Natural killer cell (primary cell): ENCODE measurements around the gene STARD4. TPM values are rescaled to one million over a fixed set of nuclear protein-coding genes. Genes with fewer than 3 reads are reported as not detected.

ENCODE experiments used
- ATAC-seq, 3 donors: fragments of 150-1000 bp in 2 of 3; fragments of 200-7000 bp in 1 of 3; cut with Tn5 transposase; 1 replicate in 1 of 3; 2 replicates in 2 of 3; pipeline ENCODE4 v1.10.0; 2021; ENCODE audit warnings: mild to moderate bottlenecking in 2 of 3, moderate library complexity in 2 of 3
- DNase-seq, 2 donors: peaks; one replicate each; pipeline versions ENCODE4 v3.0.0 to v3.0.0-alpha.2; 2013 to 2021; ENCODE audit warnings: mixed read lengths in 1 of 2
- H3K27ac ChIP-seq: one replicate; pipeline ENCODE4 v1.5.1; 2013; ENCODE audit warnings: mild to moderate bottlenecking, low read length
- H3K27me3 ChIP-seq: one replicate; pipeline ENCODE4 v1.6.1; 2013; ENCODE audit warnings: low read length; ENCODE audit not compliant: control insufficient read depth, insufficient read depth
- H3K36me3 ChIP-seq: one replicate; pipeline ENCODE4 v1.6.1; 2013; ENCODE audit warnings: low read length; ENCODE audit not compliant: control insufficient read depth, insufficient read depth
- H3K4me1 ChIP-seq: one replicate; pipeline ENCODE4 v1.6.1; 2013; ENCODE audit warnings: low read length; ENCODE audit not compliant: control insufficient read depth, insufficient read depth
- H3K4me3 ChIP-seq: one replicate; pipeline ENCODE4 v1.5.1; 2013; ENCODE audit warnings: low read length
- H3K9me3 ChIP-seq: one replicate; pipeline ENCODE4 v1.6.1; 2013; ENCODE audit warnings: low read length; ENCODE audit not compliant: control insufficient read depth, insufficient read depth
- H3K27ac Mint-ChIP-seq, 2 donors: one replicate each; pipeline ENCODE4 v1.8.0; 2022; ENCODE audit warnings: mild to moderate bottlenecking in 2 of 2, mixed read lengths in 2 of 2, moderate library complexity in 1 of 2
- H3K27me3 Mint-ChIP-seq, 2 donors: one replicate each; pipeline ENCODE4 v1.8.0; 2022; ENCODE audit warnings: low read depth in 2 of 2, mixed read lengths in 2 of 2
- H3K36me3 Mint-ChIP-seq: one replicate; pipeline ENCODE4 v1.8.0; 2022; ENCODE audit warnings: mixed read lengths
- H3K4me1 Mint-ChIP-seq, 2 donors: one replicate each; pipeline ENCODE4 v1.8.0; 2022; ENCODE audit warnings: mixed read lengths in 2 of 2
- H3K4me3 Mint-ChIP-seq: one replicate; pipeline ENCODE4 v1.8.0; 2022; ENCODE audit warnings: mild to moderate bottlenecking, moderate library complexity, mixed read lengths
- H3K9me3 Mint-ChIP-seq, 2 donors: one replicate each; pipeline ENCODE4 v1.8.0; 2022; ENCODE audit warnings: mixed read lengths in 2 of 2
- WGBS: methylation state at CpG from one replicate; pipeline ENCODE4 v1.1.7; 2013; ENCODE audit warnings: missing lambda C conversion rate; ENCODE audit not compliant: insufficient coverage; 5-methylcytosine and 5-hydroxymethylcytosine counted together
- intact Hi-C: fragments of 100-400 bp; cut with micrococcal nuclease; formaldehyde crosslinking; loops from one replicate; pipeline ENCODE4 v1.14.2; 2022
- total RNA-seq, 4 donors: library from RNA; stranded (reverse); fragments of 120-200 nt in 1 of 4; gene quantifications; one replicate each; pipeline versions ENCODE4 v1.2.3 to v1.2.4, GENCODE V29; 2013 to 2022
- TF ChIP-seq, protein P1 (sequence below): fragments of 200-600 bp; IDR thresholded peaks from one replicate; pipeline ENCODE4 v1.8.0; 2022; ENCODE audit warnings: antibody characterized with exemption

Gene STARD4
- total RNA-seq, 3 donors from 2014 or later (not counting 1 experiment from before 2014, with no cell fraction given), result 53.3 to 90.2 (median 53.6) TPM

DNA sequence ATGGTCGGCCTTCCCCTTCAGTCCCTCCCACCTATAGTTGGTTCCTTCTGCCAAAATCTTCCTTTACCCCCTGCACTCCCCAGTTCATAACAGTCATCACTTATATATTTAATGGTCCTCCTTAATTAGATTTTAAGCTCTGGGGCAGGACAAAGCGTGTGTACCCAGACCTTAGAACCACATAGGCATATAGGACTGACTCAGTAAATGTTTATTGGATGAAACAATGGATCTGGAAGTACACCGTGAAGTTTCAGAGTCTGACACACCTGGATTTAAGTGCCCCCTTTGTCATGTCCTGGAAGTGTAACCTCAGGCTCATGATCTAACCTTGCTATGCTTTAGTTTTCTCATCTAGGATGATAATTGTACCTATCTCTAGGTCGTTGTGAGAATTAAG is 32.0 kb downstream of the STARD4 start:
- ATAC-seq (no peak), DNase-seq (no peak)
- Histone ChIP-seq H3K4me1 (no peaks in the 10 kb centered on the region), H3K4me3 (no peak overlapping the region), H3K27ac (no peak overlapping the region), H3K27me3 (peaks cover 3% of the 10 kb centered on the region), H3K36me3 (no peaks in the 10 kb centered on the region), H3K9me3 (no peaks in the 10 kb centered on the region)
- no peaks in the 10 kb centered on the region for H3K36me3 Mint-ChIP-seq
- WGBS, result 86% methylated on average over 3 of the region's 4 CpGs
- H3K4me1 Mint-ChIP-seq, result no peaks in the 10 kb centered on the region
- H3K9me3 Mint-ChIP-seq, result no peaks in the 10 kb centered on the region
- TF ChIP-seq, protein P1, sequence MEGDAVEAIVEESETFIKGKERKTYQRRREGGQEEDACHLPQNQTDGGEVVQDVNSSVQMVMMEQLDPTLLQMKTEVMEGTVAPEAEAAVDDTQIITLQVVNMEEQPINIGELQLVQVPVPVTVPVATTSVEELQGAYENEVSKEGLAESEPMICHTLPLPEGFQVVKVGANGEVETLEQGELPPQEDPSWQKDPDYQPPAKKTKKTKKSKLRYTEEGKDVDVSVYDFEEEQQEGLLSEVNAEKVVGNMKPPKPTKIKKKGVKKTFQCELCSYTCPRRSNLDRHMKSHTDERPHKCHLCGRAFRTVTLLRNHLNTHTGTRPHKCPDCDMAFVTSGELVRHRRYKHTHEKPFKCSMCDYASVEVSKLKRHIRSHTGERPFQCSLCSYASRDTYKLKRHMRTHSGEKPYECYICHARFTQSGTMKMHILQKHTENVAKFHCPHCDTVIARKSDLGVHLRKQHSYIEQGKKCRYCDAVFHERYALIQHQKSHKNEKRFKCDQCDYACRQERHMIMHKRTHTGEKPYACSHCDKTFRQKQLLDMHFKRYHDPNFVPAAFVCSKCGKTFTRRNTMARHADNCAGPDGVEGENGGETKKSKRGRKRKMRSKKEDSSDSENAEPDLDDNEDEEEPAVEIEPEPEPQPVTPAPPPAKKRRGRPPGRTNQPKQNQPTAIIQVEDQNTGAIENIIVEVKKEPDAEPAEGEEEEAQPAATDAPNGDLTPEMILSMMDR, result no peak
- H3K4me3 Mint-ChIP-seq, result no peak overlapping the region
- H3K27me3 Mint-ChIP-seq, result peaks cover 0 to 3% of the 10 kb centered on the region in 2 donors
- intact Hi-C loops, result no loop called here
- no peak overlapping the region for H3K27ac Mint-ChIP-seq

DNA sequence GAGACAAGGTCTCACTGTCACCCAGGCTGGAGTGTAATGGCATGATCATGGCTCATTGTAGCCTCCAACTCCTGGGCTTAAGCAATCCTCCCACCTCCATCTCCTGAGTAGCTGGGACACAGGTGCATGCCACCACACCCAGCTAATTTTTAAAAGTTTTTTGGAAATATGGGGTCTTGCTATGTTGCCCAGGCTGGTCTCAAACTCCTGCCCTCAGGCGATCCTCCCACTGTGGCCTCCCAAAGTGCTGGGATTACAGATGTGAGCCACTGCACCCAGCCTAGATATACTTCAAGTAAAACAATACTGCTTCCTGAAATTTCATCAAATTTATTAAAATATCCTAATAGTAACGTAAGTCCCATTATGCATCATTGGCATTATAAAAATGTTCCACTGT is 33.4 kb downstream of the STARD4 start:
- intact Hi-C loops, result no loop called here

DNA sequence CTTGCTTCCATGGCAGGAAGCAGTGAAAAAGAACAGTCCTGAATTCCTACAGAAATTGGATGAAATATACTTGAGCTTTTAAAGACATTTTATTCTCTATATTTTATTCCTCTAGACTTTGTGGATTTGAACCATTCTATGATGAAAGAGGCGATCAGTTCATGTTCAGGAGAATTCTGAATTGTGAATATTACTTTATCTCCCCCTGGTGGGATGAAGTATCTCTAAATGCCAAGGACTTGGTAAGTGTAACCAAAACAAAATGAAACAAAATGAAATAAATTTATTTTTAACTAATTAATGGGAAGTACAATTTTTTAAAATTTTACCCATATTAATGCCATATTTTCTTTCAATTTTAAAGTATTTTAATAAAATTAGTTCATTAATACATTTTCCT is 34.1 kb downstream of the STARD4 start:
- Histone ChIP-seq H3K27ac (no peak overlapping the region), H3K9me3 (no peaks in the 10 kb centered on the region), H3K27me3 (peaks cover 3% of the 10 kb centered on the region), H3K4me3 (no peak overlapping the region), H3K36me3 (no peaks in the 10 kb centered on the region), H3K4me1 (no peaks in the 10 kb centered on the region)
- TF ChIP-seq, protein P1, result no peak
- no peak overlapping the region for H3K4me3 Mint-ChIP-seq
- no peak overlapping the region for H3K27ac Mint-ChIP-seq
- H3K4me1 Mint-ChIP-seq, result no peaks in the 10 kb centered on the region
- no CpG with 5 or more reads among the region's 1 CpG for WGBS
- H3K9me3 Mint-ChIP-seq, result no peaks in the 10 kb centered on the region
- intact Hi-C loops, result no loop called here
- H3K36me3 Mint-ChIP-seq, result no peaks in the 10 kb centered on the region
- DNase-seq (no peak), ATAC-seq (no peak)
- H3K27me3 Mint-ChIP-seq, result peaks cover 0 to 6% of the 10 kb centered on the region in 2 donors

More for the DNA sequence above, 33.4 kb downstream of the STARD4 start:
- Histone ChIP-seq H3K4me3 (no peak overlapping the region), H3K36me3 (no peaks in the 10 kb centered on the region), H3K9me3 (no peaks in the 10 kb centered on the region), H3K27me3 (peaks cover 3% of the 10 kb centered on the region), H3K4me1 (no peaks in the 10 kb centered on the region), H3K27ac (no peak overlapping the region)
- Mint-ChIP-seq H3K27me3 (peaks cover 0 to 6% of the 10 kb centered on the region in 2 donors), H3K27ac (no peak overlapping the region), H3K4me3 (no peak overlapping the region), H3K4me1 (no peaks in the 10 kb centered on the region), H3K36me3 (no peaks in the 10 kb centered on the region), H3K9me3 (no peaks in the 10 kb centered on the region)
- 84% methylated on average over 1 of the region's 2 CpGs for WGBS
- ATAC-seq, result no peak
- DNase-seq, result no peak
- TF ChIP-seq, protein P1, result no peak

DNA sequence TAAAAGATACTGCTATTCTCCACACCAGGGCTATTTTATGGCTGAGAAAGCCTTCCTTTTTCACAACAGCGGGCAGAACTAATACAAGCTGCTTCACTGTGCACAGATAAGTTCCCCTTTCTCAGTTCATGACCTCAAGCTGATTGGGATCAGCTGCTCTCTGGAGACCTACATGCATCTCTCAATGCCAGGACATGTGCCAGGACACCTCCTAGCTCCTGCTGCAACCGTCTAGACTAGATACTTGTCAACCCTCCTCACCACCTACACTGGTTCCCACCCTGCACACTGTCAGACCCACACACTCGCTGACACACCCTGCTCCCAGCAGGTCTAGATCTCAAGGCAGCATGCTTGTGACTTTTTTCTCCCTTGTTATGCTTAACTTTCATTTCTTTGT is 39.8 kb downstream of the STARD4 start:
- H3K36me3 ChIP-seq, result no peaks in the 10 kb centered on the region
- Mint-ChIP-seq H3K36me3 (no peaks in the 10 kb centered on the region), H3K4me1 (no peaks in the 10 kb centered on the region), H3K27ac (no peak overlapping the region), H3K9me3 (no peaks in the 10 kb centered on the region), H3K4me3 (no peak overlapping the region), H3K27me3 (peaks cover 6 to 7% of the 10 kb centered on the region in 2 donors)
- DNase-seq, result no peak
- ATAC-seq, result no peak
- no peaks in the 10 kb centered on the region for H3K4me1 ChIP-seq
- 53% methylated on average over 3 of the region's 3 CpGs for WGBS
- TF ChIP-seq, protein P1, result no peak
- no peak overlapping the region for H3K4me3 ChIP-seq
- no peak overlapping the region for H3K27ac ChIP-seq
- H3K9me3 ChIP-seq, result no peaks in the 10 kb centered on the region
- H3K27me3 ChIP-seq, result no peaks in the 10 kb centered on the region
- intact Hi-C loops, result no loop called here
